Peyer's patch (tissue), 4 donors: ENCODE results near the gene ENPP7. TPM values are rescaled to one million over a fixed set of nuclear protein-coding genes. Genes with fewer than 3 reads are reported as not detected.

Source experiments
- DNase-seq, 3 donors: peaks; one replicate each; pipeline ENCODE4 v3.0.0-alpha.2; 2017 to 2019
- H3K27ac ChIP-seq, 4 donors: fragments of 200-600 bp; sonication (generic); one replicate each; pipeline ENCODE4 v1.5.1; 2016 to 2019
- H3K27me3 ChIP-seq, 2 donors: fragments of 200-600 bp; sonication (generic); one replicate each; pipeline ENCODE4 v1.5.1; 2019
- H3K36me3 ChIP-seq, 3 donors: fragments of 200-600 bp; sonication (generic); one replicate each; pipeline ENCODE4 v1.5.1; 2016 to 2019
- H3K4me1 ChIP-seq, 4 donors: fragments of 200-600 bp; sonication (generic); one replicate each; pipeline ENCODE4 v1.5.1; 2016 to 2019
- H3K4me3 ChIP-seq, 4 donors: fragments of 200-600 bp; sonication (generic); 1 replicate in 3 of 4; 2 replicates in 1 of 4; pipeline ENCODE4 v1.5.1; 2016 to 2019; ENCODE audit warnings: mild to moderate bottlenecking in 1 of 4
- H3K9me3 ChIP-seq, 4 donors: fragments of 200-600 bp; sonication (generic); one replicate each; pipeline ENCODE4 v1.5.1; 2016 to 2019; ENCODE audit warnings: mild to moderate bottlenecking in 1 of 4
- CTCF ChIP-seq, 6 experiments: fragments of 450-650 bp in 4 of 6; fragments of 200-600 bp in 2 of 6; sonication (generic) in 1 of 6; IDR thresholded peaks; one replicate each; pipeline ENCODE4 v1.5.1; 2017 to 2019; ENCODE audit warnings: antibody characterized with exemption in 6 of 6, mild to moderate bottlenecking in 3 of 6, moderate library complexity in 1 of 6
- POLR2A ChIP-seq, 2 donors: fragments of 450-650 bp; IDR thresholded peaks; one replicate each; pipeline ENCODE4 v1.5.1; 2017; ENCODE audit warnings: antibody characterized with exemption in 2 of 2, mild to moderate bottlenecking in 2 of 2, moderate library complexity in 2 of 2
- total RNA-seq, 4 donors: library from RNA; depleted of rRNA; stranded (reverse); fragments of >200 nt; gene quantifications; one replicate each; pipeline ENCODE4 v1.1.0, GENCODE V29; 2016

The ENPP7 gene
- total RNA-seq, 4 donors from 2014 or later: 17.2 to 27.3 (median 22.5) TPM; not detected in 1

DNA sequence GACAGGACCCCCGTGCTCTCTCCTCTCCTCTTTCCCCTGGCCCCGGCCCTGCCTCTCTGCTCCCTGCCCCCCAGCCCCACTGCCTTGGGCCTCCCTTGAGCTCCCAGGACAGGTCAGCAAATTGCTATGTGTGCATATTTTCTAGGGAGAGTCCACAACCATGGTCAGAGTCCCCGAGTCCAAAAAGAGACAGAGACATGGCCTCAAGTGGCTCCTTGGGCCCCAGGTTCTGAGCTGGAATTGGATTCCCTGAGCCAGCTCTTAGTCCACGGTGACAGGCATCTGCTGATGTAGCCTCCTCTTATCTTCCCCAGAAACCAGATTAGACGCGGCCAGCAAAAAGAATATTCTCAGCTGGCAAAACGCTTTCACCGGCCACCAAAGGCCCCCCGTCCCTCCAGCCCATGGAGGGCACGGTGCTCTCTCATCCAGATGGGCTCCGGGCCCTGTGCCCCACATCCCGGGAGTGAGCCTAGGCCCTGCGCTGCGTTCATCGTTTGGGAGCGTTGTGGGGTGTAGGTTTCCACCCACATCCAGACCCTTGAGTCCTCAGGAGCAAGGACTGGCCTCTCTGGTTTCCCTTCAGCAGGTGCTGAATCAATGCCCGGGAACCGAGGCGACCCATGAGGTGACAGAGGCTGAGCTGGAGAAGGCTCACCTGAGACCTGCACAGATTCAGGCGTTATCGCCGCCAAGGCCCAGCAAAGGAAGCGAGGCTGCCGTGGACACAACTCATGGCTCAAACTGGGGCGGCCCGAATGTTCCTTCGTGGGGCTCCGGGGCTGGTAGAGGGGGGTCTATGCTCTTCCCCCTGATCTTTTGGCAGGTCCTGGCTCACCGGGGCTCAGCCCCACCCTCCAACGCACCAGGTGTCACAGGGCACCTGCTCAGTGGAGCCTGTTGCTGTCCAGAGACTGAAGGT lies 16.3 kb upstream of the ENPP7 start:
- no peak for DNase-seq
- TF ChIP-seq POLR2A (IDR thresholded peaks at IDR 0.05): no peak
- no peak for TF ChIP-seq CTCF (IDR thresholded peaks at IDR 0.05)
- Histone ChIP-seq H3K9me3 (no peaks in the 10 kb centered on the region), H3K27me3 (no peaks in the 10 kb centered on the region), H3K4me3 (no peak overlapping the region), H3K36me3 (no peaks in the 10 kb centered on the region), H3K27ac (no peak overlapping the region), H3K4me1 (no peaks in the 10 kb centered on the region)

GRCh38 chr17:79715098-79715942 lies 15.4 kb upstream of the ENPP7 start:
- Histone ChIP-seq H3K36me3 (no peaks in the 10 kb centered on the region), H3K4me1 (no peaks in the 10 kb centered on the region), H3K27me3 (no peaks in the 10 kb centered on the region), H3K4me3 (no peak overlapping the region), H3K27ac (no peak overlapping the region), H3K9me3 (no peaks in the 10 kb centered on the region)
- DNase-seq: peak in 2 of 3 donors; percentile 61 to 66
- TF ChIP-seq POLR2A (IDR thresholded peaks at IDR 0.05) (peak in 1 of 2 donors; percentile 27), CTCF (IDR thresholded peaks at IDR 0.05) (no peak)

GRCh38 chr17:79715943-79716797 lies 14.6 kb upstream of the ENPP7 start:
- Histone ChIP-seq H3K9me3 (no peaks in the 10 kb centered on the region), H3K27ac (no peak overlapping the region), H3K4me3 (no peak overlapping the region), H3K4me1 (no peaks in the 10 kb centered on the region), H3K36me3 (no peaks in the 10 kb centered on the region), H3K27me3 (no peaks in the 10 kb centered on the region)
- TF ChIP-seq CTCF (IDR thresholded peaks at IDR 0.05): no peak
- no peak for TF ChIP-seq POLR2A (IDR thresholded peaks at IDR 0.05)
- no peak for DNase-seq

GRCh38 chr17:79720705-79721292 lies 9.9 kb upstream of the ENPP7 start:
- Histone ChIP-seq H3K4me3 (no peak overlapping the region), H3K27ac (no peak overlapping the region), H3K9me3 (no peaks in the 10 kb centered on the region), H3K36me3 (no peaks in the 10 kb centered on the region), H3K27me3 (no peaks in the 10 kb centered on the region), H3K4me1 (no peaks in the 10 kb centered on the region)
- no peak for DNase-seq
- no peak for TF ChIP-seq POLR2A (IDR thresholded peaks at IDR 0.05)
- TF ChIP-seq CTCF (IDR thresholded peaks at IDR 0.05): no peak
